ENCODE measurements around the gene MAML3.

Gene MAML3

GRCh38 chr4:139985401-139985800 is 168.6 kb downstream of the MAML3 start:
- TF ChIP-seq, protein P1, sequence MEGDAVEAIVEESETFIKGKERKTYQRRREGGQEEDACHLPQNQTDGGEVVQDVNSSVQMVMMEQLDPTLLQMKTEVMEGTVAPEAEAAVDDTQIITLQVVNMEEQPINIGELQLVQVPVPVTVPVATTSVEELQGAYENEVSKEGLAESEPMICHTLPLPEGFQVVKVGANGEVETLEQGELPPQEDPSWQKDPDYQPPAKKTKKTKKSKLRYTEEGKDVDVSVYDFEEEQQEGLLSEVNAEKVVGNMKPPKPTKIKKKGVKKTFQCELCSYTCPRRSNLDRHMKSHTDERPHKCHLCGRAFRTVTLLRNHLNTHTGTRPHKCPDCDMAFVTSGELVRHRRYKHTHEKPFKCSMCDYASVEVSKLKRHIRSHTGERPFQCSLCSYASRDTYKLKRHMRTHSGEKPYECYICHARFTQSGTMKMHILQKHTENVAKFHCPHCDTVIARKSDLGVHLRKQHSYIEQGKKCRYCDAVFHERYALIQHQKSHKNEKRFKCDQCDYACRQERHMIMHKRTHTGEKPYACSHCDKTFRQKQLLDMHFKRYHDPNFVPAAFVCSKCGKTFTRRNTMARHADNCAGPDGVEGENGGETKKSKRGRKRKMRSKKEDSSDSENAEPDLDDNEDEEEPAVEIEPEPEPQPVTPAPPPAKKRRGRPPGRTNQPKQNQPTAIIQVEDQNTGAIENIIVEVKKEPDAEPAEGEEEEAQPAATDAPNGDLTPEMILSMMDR (IDR thresholded peaks at IDR 0.05), result no peak
- H3K27ac ChIP-seq, result peak overlapping the region; percentile 69
- no peak overlapping the region for H3K4me2 ChIP-seq (ENCODE audit: low read length)
- no peaks in the 10 kb centered on the region for H3K27me3 ChIP-seq (ENCODE audit: control insufficient read depth, insufficient read depth, low read length)
- H3K9ac ChIP-seq, result no peak overlapping the region
- peaks cover 7% of the 10 kb centered on the region for H3K4me1 ChIP-seq
- H3K9me3 ChIP-seq (ENCODE audit: control insufficient read depth, low read length), result no peaks in the 10 kb centered on the region
- no peaks in the 10 kb centered on the region for H3K36me3 ChIP-seq (ENCODE audit: control insufficient read depth, insufficient read depth, low read length)
- H3K79me2 ChIP-seq, result no peaks in the 10 kb centered on the region
- no peak overlapping the region for H3K4me3 ChIP-seq (ENCODE audit: low read depth, low read length)
- no peak overlapping the region for H2AFZ ChIP-seq

GRCh38 chr4:139984471-139984870 is 169.5 kb downstream of the MAML3 start:
- Histone ChIP-seq H3K79me2 (no peaks in the 10 kb centered on the region), H3K4me2 (ENCODE audit: low read length) (no peak overlapping the region), H3K4me3 (ENCODE audit: low read depth, low read length) (no peak overlapping the region), H3K4me1 (peaks cover 7% of the 10 kb centered on the region), H3K9me3 (ENCODE audit: control insufficient read depth, low read length) (no peaks in the 10 kb centered on the region), H3K27me3 (ENCODE audit: control insufficient read depth, insufficient read depth, low read length) (no peaks in the 10 kb centered on the region), H3K9ac (no peak overlapping the region), H2AFZ (no peak overlapping the region), H3K27ac (no peak overlapping the region), H3K36me3 (ENCODE audit: control insufficient read depth, insufficient read depth, low read length) (no peaks in the 10 kb centered on the region)
- TF ChIP-seq, protein P1 (IDR thresholded peaks at IDR 0.05), result no peak

DNA sequence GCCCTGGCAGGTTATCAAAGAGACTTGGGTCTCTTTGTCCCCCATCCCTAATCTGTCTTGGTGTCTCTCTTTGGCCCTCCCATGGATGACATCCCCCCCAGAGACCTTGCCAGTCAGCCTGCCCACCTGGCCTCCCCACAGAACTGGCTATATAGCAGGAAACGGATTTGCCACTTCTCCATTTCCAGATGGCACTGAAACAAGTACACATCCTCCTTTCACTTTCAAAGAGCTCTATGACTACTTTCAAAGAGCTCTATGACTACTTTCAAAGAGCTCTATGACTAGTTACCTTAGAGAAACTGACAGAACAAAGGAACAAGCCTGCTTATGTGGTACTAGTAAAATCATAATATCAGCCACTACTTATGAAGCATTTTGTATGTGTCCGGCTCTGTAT is 175.3 kb downstream of the MAML3 start:
- H2AFZ ChIP-seq, result no peak overlapping the region
- H3K36me3 ChIP-seq (ENCODE audit: control insufficient read depth, insufficient read depth, low read length), result no peaks in the 10 kb centered on the region
- no peaks in the 10 kb centered on the region for H3K79me2 ChIP-seq
- TF ChIP-seq, protein P1 (IDR thresholded peaks at IDR 0.05), result no peak
- H3K9me3 ChIP-seq (ENCODE audit: control insufficient read depth, low read length), result no peaks in the 10 kb centered on the region
- H3K27ac ChIP-seq, result no peak overlapping the region
- H3K4me3 ChIP-seq (ENCODE audit: low read depth, low read length), result no peak overlapping the region
- no peak overlapping the region for H3K4me2 ChIP-seq (ENCODE audit: low read length)
- H3K27me3 ChIP-seq (ENCODE audit: control insufficient read depth, insufficient read depth, low read length), result no peaks in the 10 kb centered on the region
- no peak overlapping the region for H3K9ac ChIP-seq
- H3K4me1 ChIP-seq, result peaks cover 10% of the 10 kb centered on the region

GRCh38 chr4:139977838-139978609 is 176.0 kb downstream of the MAML3 start:
- Histone ChIP-seq H3K36me3 (ENCODE audit: control insufficient read depth, insufficient read depth, low read length) (no peaks in the 10 kb centered on the region), H2AFZ (no peak overlapping the region), H3K79me2 (no peaks in the 10 kb centered on the region), H3K4me2 (ENCODE audit: low read length) (no peak overlapping the region), H3K27ac (no peak overlapping the region), H3K9me3 (ENCODE audit: control insufficient read depth, low read length) (no peaks in the 10 kb centered on the region), H3K4me1 (peaks cover 10% of the 10 kb centered on the region), H3K9ac (no peak overlapping the region), H3K27me3 (ENCODE audit: control insufficient read depth, insufficient read depth, low read length) (no peaks in the 10 kb centered on the region), H3K4me3 (ENCODE audit: low read depth, low read length) (no peak overlapping the region)
- TF ChIP-seq, protein P1 (IDR thresholded peaks at IDR 0.05), result no peak

GRCh38 chr4:139975830-139976272 is 178.1 kb downstream of the MAML3 start:
- H2AFZ ChIP-seq, result no peak overlapping the region
- H3K36me3 ChIP-seq (ENCODE audit: control insufficient read depth, insufficient read depth, low read length), result no peaks in the 10 kb centered on the region
- H3K4me3 ChIP-seq (ENCODE audit: low read depth, low read length), result no peak overlapping the region
- H3K4me1 ChIP-seq, result peaks cover 10% of the 10 kb centered on the region
- H3K9me3 ChIP-seq (ENCODE audit: control insufficient read depth, low read length), result no peaks in the 10 kb centered on the region
- H3K27me3 ChIP-seq (ENCODE audit: control insufficient read depth, insufficient read depth, low read length), result no peaks in the 10 kb centered on the region
- peak overlapping the region; percentile 61 for H3K27ac ChIP-seq
- no peak overlapping the region for H3K4me2 ChIP-seq (ENCODE audit: low read length)
- TF ChIP-seq, protein P1 (IDR thresholded peaks at IDR 0.05), result no peak
- no peak overlapping the region for H3K9ac ChIP-seq
- no peaks in the 10 kb centered on the region for H3K79me2 ChIP-seq
